HG03025 (cell line): Measurements from ENCODE around the gene CDON.

ENCODE experiments used
- ATAC-seq: cut with Tn5 transposase; IDR thresholded peaks from one replicate; pipeline ENCODE4 v1.9.1; 2021; ENCODE audit warnings: mild to moderate bottlenecking, moderate library complexity; ENCODE audit not compliant: unreplicated experiment, low FRiP score

The CDON gene

GRCh38 chr11:125959511-125959910 is 103.2 kb downstream of the CDON start:
- no peak for ATAC-seq

GRCh38 chr11:125958872-125959400 is 103.7 kb downstream of the CDON start:
- no peak for ATAC-seq

- no peak for ATAC-seq
Observed at GRCh38 chr11:125957618-125958332, 104.9 kb downstream of the CDON start.

GRCh38 chr11:125956391-125957134 is 106.1 kb downstream of the CDON start:
- ATAC-seq = no peak

- no peak for ATAC-seq
Observed at GRCh38 chr11:125955856-125956255, 106.8 kb downstream of the CDON start.

GRCh38 chr11:125954945-125955640 is 107.6 kb downstream of the CDON start:
- ATAC-seq = no peak

- no peak for ATAC-seq
Observed at GRCh38 chr11:125954123-125954944, 108.3 kb downstream of the CDON start.

GRCh38 chr11:125953401-125953935 is 109.2 kb downstream of the CDON start:
- no peak for ATAC-seq

- ATAC-seq = no peak
Observed at GRCh38 chr11:125952973-125953372, 109.7 kb downstream of the CDON start.

GRCh38 chr11:125952559-125952958 is 110.1 kb downstream of the CDON start:
- no peak for ATAC-seq

- no peak for ATAC-seq
Observed at GRCh38 chr11:125951731-125952130, 110.9 kb downstream of the CDON start.

- no peak for ATAC-seq
Observed at GRCh38 chr11:125950696-125951651, 111.7 kb downstream of the CDON start.

- no peak for ATAC-seq
Observed at GRCh38 chr11:125950178-125950490, 112.5 kb downstream of the CDON start.

- ATAC-seq = no peak
Observed at GRCh38 chr11:125949271-125950177, 113.1 kb downstream of the CDON start.

- no peak for ATAC-seq
Observed at GRCh38 chr11:125948278-125949051, 114.2 kb downstream of the CDON start.

- no peak for ATAC-seq
Observed at GRCh38 chr11:125947419-125948277, 115.0 kb downstream of the CDON start.
